Breast epithelium (tissue), 3 donors: ENCODE data around the gene VAMP7.

Source experiments
- CTCF ChIP-seq, 3 donors: fragments of 450-650 bp; IDR thresholded peaks; one replicate each; pipeline ENCODE4 v1.5.1; 2016 to 2017; ENCODE audit warnings: antibody characterized with exemption in 3 of 3, mild to moderate bottlenecking in 3 of 3, moderate library complexity in 3 of 3
- POLR2A ChIP-seq: fragments of 450-650 bp; IDR thresholded peaks from one replicate; pipeline ENCODE4 v1.6.1; 2016; ENCODE audit warnings: antibody characterized with exemption, mild to moderate bottlenecking, moderate library complexity
- POLR2AphosphoS5 ChIP-seq, 3 donors: sonication (generic); formaldehyde crosslinking; IDR thresholded peaks; one replicate each; pipeline ENCODE4 v1.6.1; 2017; ENCODE audit warnings: antibody characterized with exemption in 3 of 3

DNA sequence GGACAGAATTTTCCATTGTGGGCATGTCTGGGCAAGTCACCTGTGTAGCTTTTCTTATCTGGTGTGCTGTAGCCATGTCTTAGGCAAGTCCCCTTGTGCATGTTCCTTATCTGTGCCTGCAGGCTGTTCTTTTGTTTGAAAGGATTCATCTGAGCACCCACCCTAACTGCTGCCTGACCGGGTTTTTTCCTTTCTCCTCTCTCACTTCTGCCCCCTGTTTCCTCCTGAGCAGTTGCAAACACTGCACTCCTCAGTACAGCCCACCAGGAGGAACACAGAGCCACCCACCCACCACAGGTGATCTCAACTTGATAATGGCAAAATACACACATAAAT, 87.1 kb downstream of the VAMP7 start:
- TF ChIP-seq CTCF (IDR thresholded peaks at IDR 0.05) (no peak), POLR2AphosphoS5 (IDR thresholded peaks at IDR 0.05) (no peak), POLR2A (no peak)
